HEK293 (cell line): Measurements from ENCODE around the gene KANSL2.

Experiments used
- CTCF ChIA-PET: fragments of 350-600 bp; formaldehyde crosslinking; extraction: SDS; loops from one replicate; lab custom pipeline; 2021; ENCODE audit warnings: antibody characterized with exemption; lab: Yijun Ruan, JAX
- POLR2A ChIA-PET: fragments of 300-600 bp; formaldehyde crosslinking; extraction: SDS; loops from one replicate; lab custom pipeline; 2020; ENCODE audit warnings: antibody characterized with exemption, inconsistent platforms; lab: Yijun Ruan, JAX
- H3K27ac ChIP-seq: fragments of 200-500 bp; sonication (Bioruptor generic); 2 replicates; pipeline ENCODE4 v1.5.1; 2014; ENCODE audit warnings: low read depth, low read length, control low read depth, inconsistent platforms; ENCODE audit errors: extremely low read depth
- H3K36me3 ChIP-seq, 2 experiments: fragments of 200-500 bp in 1 of 2; sonication (Bioruptor generic) in 1 of 2; 1 replicate in 1 of 2; 2 replicates in 1 of 2; pipeline ENCODE4 v1.5.1; 2014 to 2017; ENCODE audit warnings: inconsistent platforms in 2 of 2, low read length in 2 of 2; ENCODE audit not compliant: control insufficient read depth in 2 of 2, insufficient read depth in 1 of 2
- H3K4me1 ChIP-seq: fragments of 200-500 bp; sonication (Bioruptor generic); 2 replicates; pipeline ENCODE4 v1.5.1; 2014; ENCODE audit warnings: mild to moderate bottlenecking, low read length, inconsistent platforms; ENCODE audit not compliant: control insufficient read depth, insufficient read depth
- H3K4me3 ChIP-seq: 2 replicates; pipeline ENCODE4 v1.5.1; 2011; ENCODE audit warnings: low read depth, mild to moderate bottlenecking, control low read depth, low read length, moderate library complexity
- H3K9me3 ChIP-seq: fragments of 200-500 bp; sonication (Bioruptor generic); 2 replicates; pipeline ENCODE4 v1.5.1; 2014; ENCODE audit warnings: low read depth, low read length, inconsistent platforms; ENCODE audit not compliant: control insufficient read depth, insufficient read depth
- GFI1B ChIP-seq: fragments of 450-650 bp; formaldehyde crosslinking; IDR thresholded peaks from 2 replicates; pipeline ENCODE4 v1.5.1; 2016; ENCODE audit warnings: missing biosample characterization, missing genetic modification characterization
- KLF1 ChIP-seq: fragments of 450-650 bp; formaldehyde crosslinking; IDR thresholded peaks from 2 replicates; pipeline ENCODE4 v1.5.1; 2016; ENCODE audit warnings: missing biosample characterization, missing genetic modification characterization
- ZBTB48 ChIP-seq: fragments of 450-650 bp; formaldehyde crosslinking; IDR thresholded peaks from 2 replicates; pipeline ENCODE4 v1.5.1; 2016; ENCODE audit warnings: missing biosample characterization, missing genetic modification characterization
- ZNF19 ChIP-seq: fragments of 450-650 bp; formaldehyde crosslinking; IDR thresholded peaks from 2 replicates; pipeline ENCODE4; 2016; ENCODE audit warnings: missing biosample characterization, missing genetic modification characterization, low read depth
- ZNF24 ChIP-seq: fragments of 450-650 bp; formaldehyde crosslinking; IDR thresholded peaks from 2 replicates; pipeline ENCODE4 v1.5.1; 2016; ENCODE audit warnings: missing biosample characterization, missing genetic modification characterization
- ZNF292 ChIP-seq: fragments of 450-650 bp; formaldehyde crosslinking; IDR thresholded peaks from 2 replicates; pipeline ENCODE4 v1.5.1; 2016; ENCODE audit warnings: low read depth, missing biosample characterization, missing genetic modification characterization, borderline replicate concordance
- ZNF302 ChIP-seq: fragments of 450-650 bp; formaldehyde crosslinking; IDR thresholded peaks from 2 replicates; pipeline ENCODE4 v1.5.1; 2016; ENCODE audit warnings: missing biosample characterization, missing genetic modification characterization, low read depth
- ZNF335 ChIP-seq: fragments of 450-650 bp; formaldehyde crosslinking; conservative IDR thresholded peaks from 2 replicates; pipeline ENCODE4 v1.5.1; 2016; ENCODE audit warnings: missing biosample characterization, missing genetic modification characterization
- ZNF391 ChIP-seq: fragments of 450-650 bp; formaldehyde crosslinking; IDR thresholded peaks from 2 replicates; pipeline ENCODE4 v1.5.1; 2016; ENCODE audit warnings: low read depth, missing biosample characterization, missing genetic modification characterization, borderline replicate concordance
- ZNF394 ChIP-seq: fragments of 450-650 bp; formaldehyde crosslinking; IDR thresholded peaks from 2 replicates; pipeline ENCODE4 v1.5.1; 2016; ENCODE audit warnings: missing biosample characterization, missing genetic modification characterization, mild to moderate bottlenecking, moderate library complexity, borderline replicate concordance
- ZNF510 ChIP-seq: fragments of 450-650 bp; formaldehyde crosslinking; IDR thresholded peaks from 2 replicates; pipeline ENCODE4 v1.5.1; 2018; ENCODE audit warnings: mild to moderate bottlenecking, missing genetic modification characterization, missing biosample characterization; ENCODE audit not compliant: insufficient replicate concordance
- ZNF621 ChIP-seq: fragments of 450-650 bp; formaldehyde crosslinking; IDR thresholded peaks from 2 replicates; pipeline ENCODE4 v1.5.1; 2017; ENCODE audit warnings: missing biosample characterization, missing genetic modification characterization
- ZNF664 ChIP-seq: fragments of 450-650 bp; formaldehyde crosslinking; IDR thresholded peaks from 2 replicates; pipeline ENCODE4 v1.5.1; 2016; ENCODE audit warnings: missing biosample characterization, missing genetic modification characterization
- ZNF670 ChIP-seq: fragments of 450-650 bp; formaldehyde crosslinking; IDR thresholded peaks from 2 replicates; pipeline ENCODE4 v1.5.1; 2016; ENCODE audit warnings: missing biosample characterization, missing genetic modification characterization, low read depth
- ZNF776 ChIP-seq: fragments of 450-650 bp; formaldehyde crosslinking; IDR thresholded peaks from 2 replicates; pipeline ENCODE4 v1.5.0; 2017; ENCODE audit warnings: missing biosample characterization, missing genetic modification characterization, borderline replicate concordance
- ZNF837 ChIP-seq: fragments of 450-650 bp; formaldehyde crosslinking; IDR thresholded peaks from 2 replicates; pipeline ENCODE4 v1.5.1; 2016; ENCODE audit warnings: missing biosample characterization, missing genetic modification characterization
- TF ChIP-seq, protein P1 (sequence below): fragments of 450-650 bp; formaldehyde crosslinking; IDR thresholded peaks from 2 replicates; pipeline ENCODE4 v1.5.1; 2016; ENCODE audit warnings: missing biosample characterization, missing genetic modification characterization
- TF ChIP-seq, protein P2 (sequence below): fragments of 450-650 bp; formaldehyde crosslinking; IDR thresholded peaks from 2 replicates; pipeline ENCODE4 v1.5.1; 2016; ENCODE audit warnings: missing biosample characterization, missing genetic modification characterization
- TF ChIP-seq, protein P3 (sequence below): fragments of 450-650 bp; formaldehyde crosslinking; IDR thresholded peaks from 2 replicates; pipeline ENCODE4 v1.5.1; 2016; ENCODE audit warnings: missing biosample characterization, missing genetic modification characterization
- TF ChIP-seq, protein P4 (sequence below): IDR thresholded peaks from 2 replicates; pipeline ENCODE4 v1.6.1; 2011; ENCODE audit warnings: mild to moderate bottlenecking, low read depth, low read length, borderline replicate concordance
- TF ChIP-seq, protein P5 (sequence below): fragments of 450-650 bp; formaldehyde crosslinking; conservative IDR thresholded peaks from 2 replicates; pipeline ENCODE4 v1.5.1; 2016; ENCODE audit warnings: low read depth, missing biosample characterization, missing genetic modification characterization
- TF ChIP-seq, protein P6 (sequence below): fragments of 450-650 bp; formaldehyde crosslinking; IDR thresholded peaks from 2 replicates; pipeline ENCODE4 v1.5.1; 2016; ENCODE audit warnings: missing biosample characterization, missing genetic modification characterization

Gene KANSL2

DNA sequence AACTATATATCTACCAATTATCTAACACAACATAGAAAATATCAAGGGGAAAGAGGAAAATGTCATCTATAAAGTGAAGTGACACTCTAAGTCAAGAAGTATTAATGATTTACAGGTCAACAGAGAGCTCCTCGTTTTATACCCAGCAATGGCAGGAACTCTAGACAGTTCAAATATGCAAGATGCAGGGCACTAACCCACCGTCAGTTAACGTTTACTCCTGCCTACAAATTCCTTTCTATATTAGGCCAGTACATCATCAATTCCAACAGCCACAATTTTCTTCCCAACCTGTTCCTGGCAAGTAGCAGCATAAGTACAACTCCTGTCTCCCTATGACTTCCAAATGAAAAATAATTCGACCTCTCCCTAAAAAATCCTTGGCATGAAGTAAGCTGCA is 9.0 kb upstream of the KANSL2 start (continued):
- TF ChIP-seq, protein P1, sequence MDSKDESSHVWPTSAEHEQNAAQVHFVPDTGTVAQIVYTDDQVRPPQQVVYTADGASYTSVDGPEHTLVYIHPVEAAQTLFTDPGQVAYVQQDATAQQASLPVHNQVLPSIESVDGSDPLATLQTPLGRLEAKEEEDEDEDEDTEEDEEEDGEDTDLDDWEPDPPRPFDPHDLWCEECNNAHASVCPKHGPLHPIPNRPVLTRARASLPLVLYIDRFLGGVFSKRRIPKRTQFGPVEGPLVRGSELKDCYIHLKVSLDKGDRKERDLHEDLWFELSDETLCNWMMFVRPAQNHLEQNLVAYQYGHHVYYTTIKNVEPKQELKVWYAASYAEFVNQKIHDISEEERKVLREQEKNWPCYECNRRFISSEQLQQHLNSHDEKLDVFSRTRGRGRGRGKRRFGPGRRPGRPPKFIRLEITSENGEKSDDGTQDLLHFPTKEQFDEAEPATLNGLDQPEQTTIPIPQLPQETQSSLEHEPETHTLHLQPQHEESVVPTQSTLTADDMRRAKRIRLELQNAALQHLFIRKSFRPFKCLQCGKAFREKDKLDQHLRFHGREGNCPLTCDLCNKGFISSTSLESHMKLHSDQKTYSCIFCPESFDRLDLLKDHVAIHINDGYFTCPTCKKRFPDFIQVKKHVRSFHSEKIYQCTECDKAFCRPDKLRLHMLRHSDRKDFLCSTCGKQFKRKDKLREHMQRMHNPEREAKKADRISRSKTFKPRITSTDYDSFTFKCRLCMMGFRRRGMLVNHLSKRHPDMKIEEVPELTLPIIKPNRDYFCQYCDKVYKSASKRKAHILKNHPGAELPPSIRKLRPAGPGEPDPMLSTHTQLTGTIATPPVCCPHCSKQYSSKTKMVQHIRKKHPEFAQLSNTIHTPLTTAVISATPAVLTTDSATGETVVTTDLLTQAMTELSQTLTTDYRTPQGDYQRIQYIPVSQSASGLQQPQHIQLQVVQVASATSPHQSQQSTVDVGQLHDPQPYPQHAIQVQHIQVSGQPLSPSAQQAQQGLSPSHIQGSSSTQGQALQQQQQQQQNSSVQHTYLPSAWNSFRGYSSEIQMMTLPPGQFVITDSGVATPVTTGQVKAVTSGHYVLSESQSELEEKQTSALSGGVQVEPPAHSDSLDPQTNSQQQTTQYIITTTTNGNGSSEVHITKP (tag by site-specific recombination) = no peak
- no peak for TF ChIP-seq ZNF394 (tag by site-specific recombination)
- TF ChIP-seq ZNF19 = no peak
- no peak for TF ChIP-seq ZNF510 (tag by site-specific recombination)
- TF ChIP-seq ZNF621 (tag by site-specific recombination) = no peak
- TF ChIP-seq ZNF302 (tag by site-specific recombination) = no peak
- TF ChIP-seq ZNF391 = no peak
- TF ChIP-seq, protein P2, sequence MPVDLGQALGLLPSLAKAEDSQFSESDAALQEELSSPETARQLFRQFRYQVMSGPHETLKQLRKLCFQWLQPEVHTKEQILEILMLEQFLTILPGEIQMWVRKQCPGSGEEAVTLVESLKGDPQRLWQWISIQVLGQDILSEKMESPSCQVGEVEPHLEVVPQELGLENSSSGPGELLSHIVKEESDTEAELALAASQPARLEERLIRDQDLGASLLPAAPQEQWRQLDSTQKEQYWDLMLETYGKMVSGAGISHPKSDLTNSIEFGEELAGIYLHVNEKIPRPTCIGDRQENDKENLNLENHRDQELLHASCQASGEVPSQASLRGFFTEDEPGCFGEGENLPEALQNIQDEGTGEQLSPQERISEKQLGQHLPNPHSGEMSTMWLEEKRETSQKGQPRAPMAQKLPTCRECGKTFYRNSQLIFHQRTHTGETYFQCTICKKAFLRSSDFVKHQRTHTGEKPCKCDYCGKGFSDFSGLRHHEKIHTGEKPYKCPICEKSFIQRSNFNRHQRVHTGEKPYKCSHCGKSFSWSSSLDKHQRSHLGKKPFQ (tag by site-specific recombination) = no peak

DNA sequence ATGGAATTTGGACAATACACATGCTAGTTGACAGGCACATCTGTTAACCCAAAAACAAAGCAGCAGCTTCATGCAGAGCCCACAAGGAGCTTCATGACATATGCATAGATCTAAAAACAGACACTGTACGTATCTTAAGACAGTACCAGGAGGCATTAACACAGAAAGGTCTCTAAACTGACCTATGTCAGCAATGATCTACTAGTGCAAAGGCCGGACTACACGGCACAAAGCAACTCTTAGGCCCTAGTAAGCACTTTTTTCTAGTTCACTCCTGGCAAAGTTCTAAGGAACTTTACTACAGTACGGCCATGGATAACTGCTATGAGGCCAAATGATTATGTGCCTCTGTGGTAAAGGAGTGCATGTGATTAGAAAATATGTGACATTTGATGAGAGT is 8.4 kb upstream of the KANSL2 start:
- Histone ChIP-seq H3K36me3 (peaks cover 51 to 78% of the 10 kb centered on the region in 2 experiments), H3K27ac (no peak overlapping the region), H3K9me3 (no peaks in the 10 kb centered on the region), H3K4me3 (no peak overlapping the region), H3K4me1 (no peaks in the 10 kb centered on the region)
- ChIA-PET CTCF (no interaction called here), POLR2A (interaction anchor here (1.0 to 2.8 kb wide), 2 partner anchors 8 to 19 kb away, joined by 4 to 9 read pairs; partner anchors contain the start of gene KANSL2)
- no peak for TF ChIP-seq ZNF776 (tag by site-specific recombination)
- TF ChIP-seq, protein P3, sequence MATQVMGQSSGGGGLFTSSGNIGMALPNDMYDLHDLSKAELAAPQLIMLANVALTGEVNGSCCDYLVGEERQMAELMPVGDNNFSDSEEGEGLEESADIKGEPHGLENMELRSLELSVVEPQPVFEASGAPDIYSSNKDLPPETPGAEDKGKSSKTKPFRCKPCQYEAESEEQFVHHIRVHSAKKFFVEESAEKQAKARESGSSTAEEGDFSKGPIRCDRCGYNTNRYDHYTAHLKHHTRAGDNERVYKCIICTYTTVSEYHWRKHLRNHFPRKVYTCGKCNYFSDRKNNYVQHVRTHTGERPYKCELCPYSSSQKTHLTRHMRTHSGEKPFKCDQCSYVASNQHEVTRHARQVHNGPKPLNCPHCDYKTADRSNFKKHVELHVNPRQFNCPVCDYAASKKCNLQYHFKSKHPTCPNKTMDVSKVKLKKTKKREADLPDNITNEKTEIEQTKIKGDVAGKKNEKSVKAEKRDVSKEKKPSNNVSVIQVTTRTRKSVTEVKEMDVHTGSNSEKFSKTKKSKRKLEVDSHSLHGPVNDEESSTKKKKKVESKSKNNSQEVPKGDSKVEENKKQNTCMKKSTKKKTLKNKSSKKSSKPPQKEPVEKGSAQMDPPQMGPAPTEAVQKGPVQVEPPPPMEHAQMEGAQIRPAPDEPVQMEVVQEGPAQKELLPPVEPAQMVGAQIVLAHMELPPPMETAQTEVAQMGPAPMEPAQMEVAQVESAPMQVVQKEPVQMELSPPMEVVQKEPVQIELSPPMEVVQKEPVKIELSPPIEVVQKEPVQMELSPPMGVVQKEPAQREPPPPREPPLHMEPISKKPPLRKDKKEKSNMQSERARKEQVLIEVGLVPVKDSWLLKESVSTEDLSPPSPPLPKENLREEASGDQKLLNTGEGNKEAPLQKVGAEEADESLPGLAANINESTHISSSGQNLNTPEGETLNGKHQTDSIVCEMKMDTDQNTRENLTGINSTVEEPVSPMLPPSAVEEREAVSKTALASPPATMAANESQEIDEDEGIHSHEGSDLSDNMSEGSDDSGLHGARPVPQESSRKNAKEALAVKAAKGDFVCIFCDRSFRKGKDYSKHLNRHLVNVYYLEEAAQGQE (tag by site-specific recombination) = no peak
- no peak for TF ChIP-seq ZNF292 (tag by site-specific recombination)
- TF ChIP-seq, protein P4, sequence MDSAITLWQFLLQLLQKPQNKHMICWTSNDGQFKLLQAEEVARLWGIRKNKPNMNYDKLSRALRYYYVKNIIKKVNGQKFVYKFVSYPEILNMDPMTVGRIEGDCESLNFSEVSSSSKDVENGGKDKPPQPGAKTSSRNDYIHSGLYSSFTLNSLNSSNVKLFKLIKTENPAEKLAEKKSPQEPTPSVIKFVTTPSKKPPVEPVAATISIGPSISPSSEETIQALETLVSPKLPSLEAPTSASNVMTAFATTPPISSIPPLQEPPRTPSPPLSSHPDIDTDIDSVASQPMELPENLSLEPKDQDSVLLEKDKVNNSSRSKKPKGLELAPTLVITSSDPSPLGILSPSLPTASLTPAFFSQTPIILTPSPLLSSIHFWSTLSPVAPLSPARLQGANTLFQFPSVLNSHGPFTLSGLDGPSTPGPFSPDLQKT = no peak
- TF ChIP-seq, protein P5, sequence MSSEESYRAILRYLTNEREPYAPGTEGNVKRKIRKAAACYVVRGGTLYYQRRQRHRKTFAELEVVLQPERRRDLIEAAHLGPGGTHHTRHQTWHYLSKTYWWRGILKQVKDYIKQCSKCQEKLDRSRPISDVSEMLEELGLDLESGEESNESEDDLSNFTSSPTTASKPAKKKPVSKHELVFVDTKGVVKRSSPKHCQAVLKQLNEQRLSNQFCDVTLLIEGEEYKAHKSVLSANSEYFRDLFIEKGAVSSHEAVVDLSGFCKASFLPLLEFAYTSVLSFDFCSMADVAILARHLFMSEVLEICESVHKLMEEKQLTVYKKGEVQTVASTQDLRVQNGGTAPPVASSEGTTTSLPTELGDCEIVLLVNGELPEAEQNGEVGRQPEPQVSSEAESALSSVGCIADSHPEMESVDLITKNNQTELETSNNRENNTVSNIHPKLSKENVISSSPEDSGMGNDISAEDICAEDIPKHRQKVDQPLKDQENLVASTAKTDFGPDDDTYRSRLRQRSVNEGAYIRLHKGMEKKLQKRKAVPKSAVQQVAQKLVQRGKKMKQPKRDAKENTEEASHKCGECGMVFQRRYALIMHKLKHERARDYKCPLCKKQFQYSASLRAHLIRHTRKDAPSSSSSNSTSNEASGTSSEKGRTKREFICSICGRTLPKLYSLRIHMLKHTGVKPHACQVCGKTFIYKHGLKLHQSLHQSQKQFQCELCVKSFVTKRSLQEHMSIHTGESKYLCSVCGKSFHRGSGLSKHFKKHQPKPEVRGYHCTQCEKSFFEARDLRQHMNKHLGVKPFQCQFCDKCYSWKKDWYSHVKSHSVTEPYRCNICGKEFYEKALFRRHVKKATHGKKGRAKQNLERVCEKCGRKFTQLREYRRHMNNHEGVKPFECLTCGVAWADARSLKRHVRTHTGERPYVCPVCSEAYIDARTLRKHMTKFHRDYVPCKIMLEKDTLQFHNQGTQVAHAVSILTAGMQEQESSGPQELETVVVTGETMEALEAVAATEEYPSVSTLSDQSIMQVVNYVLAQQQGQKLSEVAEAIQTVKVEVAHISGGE (tag by site-specific recombination) = no peak
- no peak for TF ChIP-seq ZNF837
- no peak for TF ChIP-seq ZNF24
- no peak for TF ChIP-seq ZBTB48
- no peak for TF ChIP-seq GFI1B (tag by site-specific recombination)
- no peak for TF ChIP-seq ZNF335
- TF ChIP-seq, protein P6, sequence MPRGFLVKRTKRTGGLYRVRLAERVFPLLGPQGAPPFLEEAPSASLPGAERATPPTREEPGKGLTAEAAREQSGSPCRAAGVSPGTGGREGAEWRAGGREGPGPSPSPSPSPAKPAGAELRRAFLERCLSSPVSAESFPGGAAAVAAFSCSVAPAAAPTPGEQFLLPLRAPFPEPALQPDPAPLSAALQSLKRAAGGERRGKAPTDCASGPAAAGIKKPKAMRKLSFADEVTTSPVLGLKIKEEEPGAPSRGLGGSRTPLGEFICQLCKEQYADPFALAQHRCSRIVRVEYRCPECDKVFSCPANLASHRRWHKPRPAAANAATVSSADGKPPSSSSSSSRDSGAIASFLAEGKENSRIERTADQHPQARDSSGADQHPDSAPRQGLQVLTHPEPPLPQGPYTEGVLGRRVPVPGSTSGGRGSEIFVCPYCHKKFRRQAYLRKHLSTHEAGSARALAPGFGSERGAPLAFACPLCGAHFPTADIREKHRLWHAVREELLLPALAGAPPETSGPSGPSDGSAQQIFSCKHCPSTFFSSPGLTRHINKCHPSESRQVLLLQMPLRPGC = no peak
- TF ChIP-seq ZNF664 (tag by site-specific recombination) = no peak
- TF ChIP-seq KLF1 (tag by site-specific recombination) = no peak
- no peak for TF ChIP-seq ZNF391
- TF ChIP-seq ZNF670 = no peak
